ENCODE data around the gene FANCI.

GRCh38 chr15:89333959-89334509, 90.3 kb downstream of the FANCI start:
- no peak for TF ChIP-seq CTCF (IDR thresholded peaks at IDR 0.05; ENCODE audit: low read length)
- no peak for TF ChIP-seq EZH2phosphoT487 (IDR thresholded peaks at IDR 0.05; ENCODE audit: low read length)
- TF ChIP-seq EZH2 (optimal IDR thresholded peaks at IDR 0.05; ENCODE audit: low read depth, low read length) = no peak
